Inflammatory macrophage treated with lipopolysaccharide for 1 hour (primary cell): Measurements from ENCODE around the gene ZBP1.

Experiments
- DNase-seq, 2 donors: peaks; one replicate each; pipeline ENCODE4 v3.0.0-alpha.2; 2020 to 2022

ZBP1 gene

GRCh38 chr20:57568088-57568896 is 51.9 kb downstream of the ZBP1 start:
- DNase-seq = no peak

- no peak for DNase-seq
Measured at GRCh38 chr20:57567471-57568079, 52.7 kb downstream of the ZBP1 start.

GRCh38 chr20:57566803-57567459 is 53.3 kb downstream of the ZBP1 start:
- DNase-seq = no peak

GRCh38 chr20:57566399-57566798 is 53.8 kb downstream of the ZBP1 start:
- no peak for DNase-seq

GRCh38 chr20:57564951-57565642 is 55.1 kb downstream of the ZBP1 start:
- DNase-seq = no peak

GRCh38 chr20:57564180-57564802 is 55.9 kb downstream of the ZBP1 start:
- DNase-seq = no peak

GRCh38 chr20:57563522-57563921 is 56.7 kb downstream of the ZBP1 start:
- DNase-seq = no peak

GRCh38 chr20:57562541-57563465 is 57.4 kb downstream of the ZBP1 start:
- DNase-seq = no peak

- no peak for DNase-seq
Measured at GRCh38 chr20:57561356-57562279, 58.6 kb downstream of the ZBP1 start.

- DNase-seq = no peak
Measured at GRCh38 chr20:57560554-57561355, 59.5 kb downstream of the ZBP1 start, which contains the start of gene PCK1. TSS of gene PCK1 (plus strand) at chr20:57561110. CDS start at chr20:57561412, 302 bp downstream.

GRCh38 chr20:57559658-57560553 is 60.3 kb downstream of the ZBP1 start:
- DNase-seq = no peak

GRCh38 chr20:57559289-57559634 is 61.0 kb downstream of the ZBP1 start:
- DNase-seq = no peak

GRCh38 chr20:57558614-57559288 is 61.5 kb downstream of the ZBP1 start:
- DNase-seq = no peak

- no peak for DNase-seq
Measured at GRCh38 chr20:57557926-57558613, 62.2 kb downstream of the ZBP1 start.

GRCh38 chr20:57556980-57557274 is 63.3 kb downstream of the ZBP1 start:
- DNase-seq = no peak

GRCh38 chr20:57555457-57556184 is 64.6 kb downstream of the ZBP1 start:
- no peak for DNase-seq
